Gastrocnemius medialis (tissue), 4 donors: ENCODE results near the gene HOXA7. TPM values are rescaled to one million over a fixed set of nuclear protein-coding genes. Genes with fewer than 3 reads are reported as not detected.

ENCODE experiments used
- ATAC-seq, 2 donors: fragments of 150-250 bp; one replicate each; pipeline ENCODE4 v1.9.1; 2016
- DNase-seq, 2 donors: peaks; one replicate each; pipeline ENCODE4 v3.0.0-alpha.2; 2019
- H3K27ac ChIP-seq, 4 donors: fragments of 200-600 bp; sonication (generic); 1 replicate in 1 of 4; 2 replicates in 3 of 4; pipeline ENCODE4 v1.5.1; 2016 to 2018; ENCODE audit warnings: mild to moderate bottlenecking in 2 of 4, moderate library complexity in 1 of 4
- H3K27me3 ChIP-seq, 3 donors: fragments of 200-600 bp; sonication (generic) in 2 of 3; 1 replicate in 1 of 3; 2 replicates in 2 of 3; pipeline versions ENCODE4 v1.5.1 to v1.6.0; 2016 to 2019; ENCODE audit warnings: mild to moderate bottlenecking in 1 of 3, moderate library complexity in 1 of 3
- H3K36me3 ChIP-seq, 2 donors: fragments of 200-600 bp; sonication (generic) in 1 of 2; one replicate each; pipeline ENCODE4 v1.5.1; 2017 to 2018
- H3K4me1 ChIP-seq, 2 donors: fragments of 200-600 bp; sonication (generic) in 1 of 2; one replicate each; pipeline ENCODE4 v1.5.1; 2016 to 2017; ENCODE audit warnings: mild to moderate bottlenecking in 2 of 2
- H3K4me3 ChIP-seq, 4 donors: fragments of 200-600 bp; sonication (generic) in 3 of 4; 1 replicate in 1 of 4; 2 replicates in 3 of 4; pipeline ENCODE4 v1.5.1; 2016 to 2019; ENCODE audit warnings: mild to moderate bottlenecking in 2 of 4
- H3K9me3 ChIP-seq, 3 donors: fragments of 200-600 bp; sonication (generic) in 2 of 3; 1 replicate in 1 of 3; 2 replicates in 2 of 3; pipeline ENCODE4 v1.5.1; 2016 to 2019
- CTCF ChIP-seq, 5 experiments: fragments of 450-650 bp in 3 of 5; fragments of 200-600 bp in 2 of 5; sonication (generic) in 2 of 5; IDR thresholded peaks in 4 of 5; conservative IDR thresholded peaks in 1 of 5; 1 replicate in 4 of 5; 2 replicates in 1 of 5; pipeline ENCODE4 v1.5.1; 2016 to 2019; ENCODE audit warnings: antibody characterized with exemption in 5 of 5, mild to moderate bottlenecking in 3 of 5, moderate library complexity in 3 of 5
- POLR2A ChIP-seq, 2 donors: fragments of 450-650 bp; IDR thresholded peaks; one replicate each; pipeline ENCODE4 v1.6.1; 2017; ENCODE audit warnings: antibody characterized with exemption in 2 of 2, mild to moderate bottlenecking in 2 of 2, moderate library complexity in 2 of 2
- in situ Hi-C, 4 donors: fragments of 200-750 bp; cut with MboI; loops; one replicate each; pipeline versions ENCODE4 v1.15.0 to v1.8.0; 2017; ENCODE audit warnings: low sequenced_read_pairs in 4 of 4
- intact Hi-C: fragments of 100-400 bp; cut with DNase I; formaldehyde crosslinking; loops from one replicate; pipeline ENCODE4 v1.15.1; 2023; ENCODE audit warnings: low total_unique reads
- total RNA-seq, 4 donors: library from RNA; depleted of rRNA; stranded (reverse); fragments of >200 nt; gene quantifications; one replicate each; pipeline versions ENCODE4 v1.1.0 to v1.2.3, GENCODE V29; 2016

Gene HOXA7
- total RNA-seq, 4 donors from 2014 or later: 5.3 to 12.8 (median 8.6) TPM

GRCh38 chr7:27113991-27114769 lies 42.3 kb downstream of the HOXA7 start:
- H3K36me3 ChIP-seq: no peaks in the 10 kb centered on the region
- DNase-seq (no peak), ATAC-seq (no peak)
- peak overlapping the region; percentile 79 to 87 (median 82) for H3K27ac ChIP-seq
- no peak for TF ChIP-seq CTCF (IDR thresholded peaks at IDR 0.05 in 4 of 5, conservative IDR thresholded peaks at IDR 0.05 in 1 of 5)
- TF ChIP-seq POLR2A (IDR thresholded peaks at IDR 0.05): peak in 1 of 2 donors; percentile 7
- H3K27me3 ChIP-seq: no peaks in the 10 kb centered on the region
- in situ Hi-C loops (no loop called here), intact Hi-C loops (no loop called here)
- peaks cover 21 to 30% of the 10 kb centered on the region in 2 donors for H3K4me1 ChIP-seq
- H3K9me3 ChIP-seq: no peaks in the 10 kb centered on the region
- H3K4me3 ChIP-seq: peak overlapping the region; percentile 53 to 66 (median 58)

- Histone ChIP-seq H3K27ac (peak overlapping the region; percentile 79 to 87 (median 82)), H3K9me3 (no peaks in the 10 kb centered on the region), H3K36me3 (no peaks in the 10 kb centered on the region), H3K4me3 (peak overlapping the region; percentile 53 to 66 (median 58)), H3K27me3 (no peaks in the 10 kb centered on the region), H3K4me1 (peaks cover 21 to 30% of the 10 kb centered on the region in 2 donors)
- DNase-seq (no peak), ATAC-seq (peak; percentile 49 to 67)
- TF ChIP-seq POLR2A (IDR thresholded peaks at IDR 0.05) (no peak), CTCF (IDR thresholded peaks at IDR 0.05 in 4 of 5, conservative IDR thresholded peaks at IDR 0.05 in 1 of 5) (no peak)
- intact Hi-C loops: no loop called here
- in situ Hi-C loops: no loop called here
Measured at GRCh38 chr7:27112955-27113949, 43.2 kb downstream of the HOXA7 start.

DNA sequence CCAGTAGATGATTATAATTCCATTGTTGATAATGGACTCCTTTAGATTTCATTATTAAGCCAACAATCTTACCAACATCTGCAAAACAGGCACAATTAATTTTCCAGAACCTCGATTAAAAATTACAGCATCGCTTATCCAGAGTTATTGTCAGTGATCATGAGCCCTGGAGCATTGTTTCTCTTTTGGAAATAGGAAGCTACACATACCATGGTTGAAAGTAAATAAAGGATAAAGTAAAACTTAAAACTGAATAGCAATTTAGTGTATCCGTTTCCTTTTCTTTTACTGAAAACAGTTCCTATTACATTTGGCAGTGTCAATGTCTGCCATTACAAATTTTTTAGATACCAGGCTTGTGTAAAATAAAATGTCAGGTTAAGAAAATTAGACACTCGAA lies 44.1 kb downstream of the HOXA7 start:
- intact Hi-C loops (no loop called here), in situ Hi-C loops (no loop called here)
- Histone ChIP-seq H3K36me3 (no peaks in the 10 kb centered on the region), H3K27me3 (no peaks in the 10 kb centered on the region), H3K4me1 (peaks cover 21 to 30% of the 10 kb centered on the region in 2 donors), H3K27ac (peak overlapping the region; percentile 66 to 87 (median 82)), H3K9me3 (no peaks in the 10 kb centered on the region), H3K4me3 (peak overlapping the region in 1 of 4 donors; percentile 53)
- TF ChIP-seq CTCF (IDR thresholded peaks at IDR 0.05 in 4 of 5, conservative IDR thresholded peaks at IDR 0.05 in 1 of 5): no peak
- TF ChIP-seq POLR2A (IDR thresholded peaks at IDR 0.05): no peak
- no peak for ATAC-seq
- DNase-seq: no peak

DNA sequence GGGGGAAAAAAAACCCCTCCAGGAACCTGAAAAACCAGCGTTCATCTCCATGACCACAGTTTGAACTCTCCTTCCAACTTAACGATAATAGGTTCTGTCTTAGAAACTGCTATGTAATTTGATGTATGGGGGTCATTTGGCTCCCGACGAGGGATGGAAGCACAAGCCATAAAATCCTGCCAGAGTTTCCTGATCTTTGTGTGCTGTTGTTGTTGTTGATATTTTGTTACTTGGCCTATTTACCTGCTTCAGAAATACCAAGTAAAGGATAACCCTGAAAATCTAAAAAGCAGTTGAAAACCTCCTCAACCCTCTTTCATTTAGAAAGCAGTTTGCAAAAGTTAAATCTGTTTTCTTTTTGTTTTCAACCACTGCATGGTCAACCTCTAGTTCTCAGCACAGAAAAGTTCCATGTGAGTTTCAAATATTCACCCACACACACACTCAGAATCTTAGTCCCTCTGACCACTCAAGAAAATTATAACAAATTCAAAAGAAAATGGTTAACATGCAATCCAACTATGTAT lies 44.7 kb downstream of the HOXA7 start:
- in situ Hi-C loops (no loop called here), intact Hi-C loops (no loop called here)
- DNase-seq: no peak
- no peaks in the 10 kb centered on the region for H3K9me3 ChIP-seq
- no peak for TF ChIP-seq POLR2A (IDR thresholded peaks at IDR 0.05)
- no peak for TF ChIP-seq CTCF (IDR thresholded peaks at IDR 0.05 in 4 of 5, conservative IDR thresholded peaks at IDR 0.05 in 1 of 5)
- H3K4me1 ChIP-seq: peaks cover 21 to 32% of the 10 kb centered on the region in 2 donors
- H3K36me3 ChIP-seq: no peaks in the 10 kb centered on the region
- H3K27me3 ChIP-seq: no peaks in the 10 kb centered on the region
- peak overlapping the region; percentile 66 to 85 (median 72) for H3K27ac ChIP-seq
- ATAC-seq: no peak
- no peak overlapping the region for H3K4me3 ChIP-seq
